Epithelial cell of proximal tubule (primary cell): ENCODE results near the gene SEMA6D. TPM values are rescaled to one million over a fixed set of nuclear protein-coding genes. Genes with fewer than 3 reads are reported as not detected.

Experiments
- DNase-seq: peaks from one replicate; pipeline ENCODE4 v3.0.0-alpha.2; 2011; ENCODE audit warnings: low read depth
- H3K4me3 ChIP-seq: 2 replicates; pipeline ENCODE4 v1.5.1; 2011; ENCODE audit warnings: low read depth, mild to moderate bottlenecking, low read length
- total RNA-seq: library from RNA; depleted of rRNA; stranded (reverse); fragments of >200 nt; gene quantifications from 2 replicates; pipeline ENCODE4 v1.2.3, GENCODE V29; 2015
- TF ChIP-seq, protein P1 (sequence below): conservative IDR thresholded peaks from 2 replicates; pipeline ENCODE4 v1.5.1; 2012; ENCODE audit warnings: low read depth, mild to moderate bottlenecking, low read length

SEMA6D gene
- total RNA-seq, 1 donor from 2014 or later: 2.6 TPM

DNA sequence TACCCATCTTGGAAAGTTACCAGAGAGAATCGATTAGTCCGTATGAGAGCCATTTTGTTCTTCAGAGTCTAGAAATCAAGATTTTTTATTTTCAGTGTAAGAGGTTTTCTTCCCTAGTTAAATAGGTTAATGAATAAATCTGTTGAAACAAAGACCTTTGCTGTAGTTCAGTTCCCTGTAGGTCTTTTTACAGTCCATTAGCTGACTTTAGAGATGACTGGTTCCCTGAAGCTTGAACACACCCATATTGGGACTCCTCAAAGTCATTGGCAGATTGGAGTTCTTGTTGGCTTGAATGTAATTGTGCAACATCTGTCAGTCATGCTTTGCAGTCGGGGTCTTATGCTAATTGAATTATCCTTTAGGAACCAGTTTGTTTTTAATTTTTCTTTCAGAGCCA, 45.3 kb downstream of the SEMA6D start:
- TF ChIP-seq, protein P1, sequence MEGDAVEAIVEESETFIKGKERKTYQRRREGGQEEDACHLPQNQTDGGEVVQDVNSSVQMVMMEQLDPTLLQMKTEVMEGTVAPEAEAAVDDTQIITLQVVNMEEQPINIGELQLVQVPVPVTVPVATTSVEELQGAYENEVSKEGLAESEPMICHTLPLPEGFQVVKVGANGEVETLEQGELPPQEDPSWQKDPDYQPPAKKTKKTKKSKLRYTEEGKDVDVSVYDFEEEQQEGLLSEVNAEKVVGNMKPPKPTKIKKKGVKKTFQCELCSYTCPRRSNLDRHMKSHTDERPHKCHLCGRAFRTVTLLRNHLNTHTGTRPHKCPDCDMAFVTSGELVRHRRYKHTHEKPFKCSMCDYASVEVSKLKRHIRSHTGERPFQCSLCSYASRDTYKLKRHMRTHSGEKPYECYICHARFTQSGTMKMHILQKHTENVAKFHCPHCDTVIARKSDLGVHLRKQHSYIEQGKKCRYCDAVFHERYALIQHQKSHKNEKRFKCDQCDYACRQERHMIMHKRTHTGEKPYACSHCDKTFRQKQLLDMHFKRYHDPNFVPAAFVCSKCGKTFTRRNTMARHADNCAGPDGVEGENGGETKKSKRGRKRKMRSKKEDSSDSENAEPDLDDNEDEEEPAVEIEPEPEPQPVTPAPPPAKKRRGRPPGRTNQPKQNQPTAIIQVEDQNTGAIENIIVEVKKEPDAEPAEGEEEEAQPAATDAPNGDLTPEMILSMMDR: no peak
- peak; percentile 51 for DNase-seq
- no peak overlapping the region for H3K4me3 ChIP-seq

DNA sequence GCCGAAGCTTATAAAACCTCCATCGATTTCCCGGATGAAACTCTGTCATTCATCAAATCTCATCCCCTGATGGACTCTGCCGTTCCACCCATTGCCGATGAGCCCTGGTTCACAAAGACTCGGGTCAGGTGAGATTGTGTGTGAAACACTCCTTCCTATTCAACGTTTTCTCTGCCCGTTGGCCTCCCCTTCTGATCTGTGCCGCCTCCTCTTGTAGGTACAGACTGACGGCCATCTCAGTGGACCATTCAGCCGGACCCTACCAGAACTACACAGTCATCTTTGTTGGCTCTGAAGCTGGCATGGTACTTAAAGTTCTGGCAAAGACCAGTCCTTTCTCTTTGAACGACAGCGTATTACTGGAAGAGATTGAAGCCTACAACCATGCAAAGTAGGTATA, 47.4 kb downstream of the SEMA6D start:
- DNase-seq: no peak
- TF ChIP-seq, protein P1: no peak
- no peak overlapping the region for H3K4me3 ChIP-seq

- no peak for DNase-seq
- no peak overlapping the region for H3K4me3 ChIP-seq
- TF ChIP-seq, protein P1: no peak
These were observed 49.1 kb downstream of the SEMA6D start for GRCh38 chr15:47766406-47766805.

DNA sequence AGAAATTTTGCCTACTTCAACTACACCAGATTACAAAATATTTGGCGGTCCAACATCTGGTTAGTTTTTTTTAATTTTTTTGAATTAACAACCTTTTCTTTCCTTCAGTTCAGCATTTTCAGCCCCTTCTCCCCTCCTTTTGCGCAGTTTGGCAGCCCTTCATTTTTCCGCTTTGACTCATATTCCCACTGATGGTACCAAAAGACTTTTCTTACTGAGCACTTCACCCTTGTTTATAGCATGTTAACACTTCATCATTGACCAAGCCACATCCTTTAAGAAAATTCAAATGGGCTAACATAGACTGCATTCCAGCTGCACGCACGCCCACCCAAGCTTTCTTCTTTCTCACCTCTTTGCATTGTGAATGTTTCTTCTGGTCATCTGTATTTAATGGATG, 49.7 kb downstream of the SEMA6D start:
- TF ChIP-seq, protein P1: no peak
- no peak for DNase-seq
- H3K4me3 ChIP-seq: no peak overlapping the region

DNA sequence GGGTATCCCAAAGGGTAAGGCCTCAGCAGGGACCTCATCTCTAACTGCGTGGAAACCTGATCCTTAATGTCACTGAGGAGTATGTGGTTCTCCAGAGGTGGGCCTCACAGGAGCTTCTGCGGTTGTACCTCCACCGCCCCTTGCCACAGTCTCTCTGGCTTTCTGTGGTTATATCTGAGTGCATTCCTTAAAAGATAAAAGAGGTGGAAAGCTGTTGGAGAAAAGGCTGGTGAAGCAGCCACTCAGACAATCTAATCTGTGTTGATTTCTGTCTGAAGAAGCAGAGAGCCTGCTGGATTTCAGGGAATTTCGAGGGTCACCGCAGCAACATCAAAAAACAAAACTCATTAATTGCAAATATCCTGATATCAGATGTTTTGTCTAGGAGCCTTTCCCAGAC, 51.4 kb downstream of the SEMA6D start:
- TF ChIP-seq, protein P1: no peak
- no peak for DNase-seq
- no peak overlapping the region for H3K4me3 ChIP-seq

GRCh38 chr15:47769166-47769565, 51.9 kb downstream of the SEMA6D start:
- no peak overlapping the region for H3K4me3 ChIP-seq
- DNase-seq: no peak
- TF ChIP-seq, protein P1: no peak

DNA sequence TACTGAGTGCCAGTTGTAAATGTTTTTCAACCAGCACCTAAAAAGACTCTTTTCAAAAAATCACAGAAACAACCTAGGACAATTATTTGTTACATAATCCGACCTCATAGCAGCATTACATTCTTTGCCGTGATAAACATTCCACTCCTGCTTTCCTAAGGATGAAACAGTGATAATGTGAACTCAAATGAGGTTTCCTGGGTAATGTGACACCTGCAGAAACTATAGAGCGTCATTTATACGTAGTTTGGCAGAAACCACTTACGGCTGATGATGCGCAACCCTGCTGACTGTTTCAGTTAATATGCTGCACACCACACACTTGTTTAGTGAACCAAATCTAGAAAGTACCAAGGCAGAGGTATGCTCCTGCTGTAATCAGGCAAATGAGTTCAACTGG, 55.8 kb downstream of the SEMA6D start:
- TF ChIP-seq, protein P1: no peak
- DNase-seq: peak; percentile 69
- no peak overlapping the region for H3K4me3 ChIP-seq
